ENCODE measurements around the gene PDZD8.

DNA sequence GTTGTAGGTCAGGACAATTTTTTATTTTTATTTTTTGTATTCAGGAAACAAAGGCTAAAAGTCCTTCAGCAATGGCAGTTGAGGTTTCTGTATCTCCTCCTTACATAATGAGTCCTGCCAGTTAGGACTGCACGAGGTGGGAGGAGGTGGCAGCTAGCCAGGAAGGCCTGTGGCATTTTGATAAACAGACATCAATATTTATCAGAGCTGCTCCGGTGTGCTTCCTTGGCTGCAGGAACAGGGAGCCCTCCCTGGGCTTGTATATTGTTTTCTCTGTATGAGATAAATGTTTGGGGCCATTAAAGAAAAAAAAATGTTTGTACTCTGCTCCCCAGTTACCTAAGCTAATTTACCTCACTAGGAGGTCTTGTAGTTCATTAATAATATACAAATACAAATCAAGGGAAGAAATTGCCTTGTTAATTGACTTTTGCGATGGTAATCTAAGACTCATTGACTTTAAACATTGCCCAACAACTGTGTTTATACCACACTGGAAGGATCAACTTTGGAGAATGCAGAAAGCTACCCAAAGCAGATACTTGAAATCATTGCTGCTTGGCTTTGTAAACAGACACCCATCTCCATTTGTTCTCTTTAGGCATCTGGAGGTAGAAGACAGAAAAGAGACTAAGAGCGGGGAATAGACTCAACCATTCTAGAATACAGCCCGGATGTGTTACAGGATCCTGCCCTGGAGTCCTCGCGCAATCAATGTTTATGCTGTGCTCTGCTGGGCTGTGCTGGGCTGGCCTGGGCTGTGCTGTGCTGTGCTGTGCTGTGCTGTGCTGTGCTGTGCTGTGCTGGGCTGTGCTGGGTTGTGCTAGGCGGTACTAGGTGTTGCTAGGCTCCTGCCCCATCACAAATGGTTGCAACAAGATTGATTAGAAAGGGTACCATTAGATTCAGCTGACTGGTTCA lies 36.5 kb upstream of the PDZD8 start:
- TF ChIP-seq, protein P1, sequence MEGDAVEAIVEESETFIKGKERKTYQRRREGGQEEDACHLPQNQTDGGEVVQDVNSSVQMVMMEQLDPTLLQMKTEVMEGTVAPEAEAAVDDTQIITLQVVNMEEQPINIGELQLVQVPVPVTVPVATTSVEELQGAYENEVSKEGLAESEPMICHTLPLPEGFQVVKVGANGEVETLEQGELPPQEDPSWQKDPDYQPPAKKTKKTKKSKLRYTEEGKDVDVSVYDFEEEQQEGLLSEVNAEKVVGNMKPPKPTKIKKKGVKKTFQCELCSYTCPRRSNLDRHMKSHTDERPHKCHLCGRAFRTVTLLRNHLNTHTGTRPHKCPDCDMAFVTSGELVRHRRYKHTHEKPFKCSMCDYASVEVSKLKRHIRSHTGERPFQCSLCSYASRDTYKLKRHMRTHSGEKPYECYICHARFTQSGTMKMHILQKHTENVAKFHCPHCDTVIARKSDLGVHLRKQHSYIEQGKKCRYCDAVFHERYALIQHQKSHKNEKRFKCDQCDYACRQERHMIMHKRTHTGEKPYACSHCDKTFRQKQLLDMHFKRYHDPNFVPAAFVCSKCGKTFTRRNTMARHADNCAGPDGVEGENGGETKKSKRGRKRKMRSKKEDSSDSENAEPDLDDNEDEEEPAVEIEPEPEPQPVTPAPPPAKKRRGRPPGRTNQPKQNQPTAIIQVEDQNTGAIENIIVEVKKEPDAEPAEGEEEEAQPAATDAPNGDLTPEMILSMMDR (IDR thresholded peaks at IDR 0.05; ENCODE audit: insufficient read depth, low read depth, low read length): no peak
- no peak for TF ChIP-seq EZH2 (IDR thresholded peaks at IDR 0.05; ENCODE audit: insufficient read depth, low read length)
